IPS DF 19.7 (cell line): ENCODE results near the gene NRM.

Experiments
- DNase-seq: peaks from one replicate; pipeline ENCODE4 v3.0.0-alpha.2; 2013; ENCODE audit warnings: low read depth, low spot score

Gene NRM

GRCh38 chr6:30688569-30688968 is 2.2 kb downstream of the NRM start:
- DNase-seq, result no peak

- no peak for DNase-seq
Measured at GRCh38 chr6:30687659-30688431, 2.9 kb downstream of the NRM start.

DNA sequence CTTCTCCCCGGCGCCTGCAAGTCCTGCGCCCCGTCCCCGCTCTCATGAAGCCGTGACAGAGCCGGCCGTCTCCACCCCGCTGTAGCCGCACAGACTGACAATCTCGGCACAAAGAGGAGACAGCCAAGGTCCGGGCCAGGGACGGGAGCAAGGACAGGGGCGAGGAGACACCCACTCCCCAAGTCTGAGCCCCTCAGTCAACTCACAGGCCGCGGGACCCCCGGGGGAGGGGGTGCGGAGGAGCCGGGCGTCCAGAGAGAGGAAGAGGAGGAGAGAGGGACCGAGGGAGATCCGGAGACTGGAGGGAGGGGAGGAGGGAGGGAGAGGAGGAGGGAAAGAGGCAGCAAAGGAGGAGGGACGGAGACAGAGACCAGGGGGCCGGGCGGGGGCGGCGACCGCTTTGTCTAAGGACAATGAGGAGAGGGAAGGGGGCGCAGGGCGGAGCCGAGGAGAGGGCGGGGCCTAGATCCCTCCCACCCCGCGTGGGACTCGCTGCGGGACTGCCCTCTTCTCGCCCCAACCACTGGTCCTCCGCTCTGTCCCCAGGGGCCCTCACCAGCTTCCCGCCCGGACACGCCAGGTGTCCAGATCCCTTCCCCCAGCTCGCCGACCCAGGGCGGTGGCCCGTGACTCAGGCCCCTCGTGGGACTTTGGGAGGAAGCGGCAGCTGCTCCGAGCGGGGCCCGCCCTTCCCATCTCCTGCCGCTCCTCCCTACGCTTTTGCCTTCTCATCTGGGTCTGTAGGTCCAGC is 3.7 kb downstream of the NRM start:
- no peak for DNase-seq

GRCh38 chr6:30686009-30686907 is 4.5 kb downstream of the NRM start, which contains the start of gene PPP1R18:
PPP1R18 (minus strand) TSS chr6:30686645; CDS start chr6:30686018, 627 bp downstream.
- no peak for DNase-seq

GRCh38 chr6:30685157-30686008 is 5.4 kb downstream of the NRM start:
- DNase-seq, result no peak

GRCh38 chr6:30684386-30685156 is 6.2 kb downstream of the NRM start:
- DNase-seq, result no peak

GRCh38 chr6:30683980-30684338 is 6.8 kb downstream of the NRM start:
- no peak for DNase-seq

DNA sequence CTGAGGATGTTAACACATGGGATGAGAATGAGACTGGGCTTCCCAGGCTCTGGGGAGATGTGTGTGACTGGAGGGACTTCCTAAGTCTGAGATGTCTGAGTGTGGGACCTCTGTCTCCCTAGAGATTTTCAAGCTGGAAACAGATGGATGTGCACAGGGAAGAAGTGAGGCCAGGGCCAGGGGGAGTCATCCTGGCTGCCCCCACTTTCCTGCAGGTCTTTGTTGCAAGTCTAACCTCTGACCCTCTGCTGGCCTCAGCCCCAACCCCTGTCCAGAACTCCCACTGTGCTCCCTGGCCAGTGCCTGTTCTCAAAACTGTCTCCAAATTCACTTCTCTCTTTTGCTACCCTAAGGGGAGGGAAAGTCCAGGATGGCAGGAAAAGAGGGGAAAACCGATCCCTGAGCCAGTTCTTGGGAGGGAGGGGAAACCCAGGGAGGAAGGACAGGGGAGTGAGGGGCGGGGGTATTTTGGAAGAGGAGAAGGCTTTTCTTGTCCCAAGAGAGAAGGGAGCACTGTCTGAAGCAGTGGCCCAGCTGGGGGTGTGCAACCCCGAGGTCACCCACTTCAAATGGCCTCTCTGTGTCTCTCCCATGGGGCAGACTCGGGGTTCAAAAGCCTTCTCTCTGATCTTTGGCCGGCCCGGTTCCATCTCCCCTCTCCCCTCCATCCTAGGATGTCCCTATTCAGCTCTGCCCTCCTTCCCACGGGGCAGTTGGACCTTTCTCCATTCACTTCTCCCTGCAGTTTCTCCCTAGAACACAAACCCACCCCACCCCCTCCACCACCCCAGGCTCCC is 7.4 kb downstream of the NRM start:
- DNase-seq, result no peak

DNA sequence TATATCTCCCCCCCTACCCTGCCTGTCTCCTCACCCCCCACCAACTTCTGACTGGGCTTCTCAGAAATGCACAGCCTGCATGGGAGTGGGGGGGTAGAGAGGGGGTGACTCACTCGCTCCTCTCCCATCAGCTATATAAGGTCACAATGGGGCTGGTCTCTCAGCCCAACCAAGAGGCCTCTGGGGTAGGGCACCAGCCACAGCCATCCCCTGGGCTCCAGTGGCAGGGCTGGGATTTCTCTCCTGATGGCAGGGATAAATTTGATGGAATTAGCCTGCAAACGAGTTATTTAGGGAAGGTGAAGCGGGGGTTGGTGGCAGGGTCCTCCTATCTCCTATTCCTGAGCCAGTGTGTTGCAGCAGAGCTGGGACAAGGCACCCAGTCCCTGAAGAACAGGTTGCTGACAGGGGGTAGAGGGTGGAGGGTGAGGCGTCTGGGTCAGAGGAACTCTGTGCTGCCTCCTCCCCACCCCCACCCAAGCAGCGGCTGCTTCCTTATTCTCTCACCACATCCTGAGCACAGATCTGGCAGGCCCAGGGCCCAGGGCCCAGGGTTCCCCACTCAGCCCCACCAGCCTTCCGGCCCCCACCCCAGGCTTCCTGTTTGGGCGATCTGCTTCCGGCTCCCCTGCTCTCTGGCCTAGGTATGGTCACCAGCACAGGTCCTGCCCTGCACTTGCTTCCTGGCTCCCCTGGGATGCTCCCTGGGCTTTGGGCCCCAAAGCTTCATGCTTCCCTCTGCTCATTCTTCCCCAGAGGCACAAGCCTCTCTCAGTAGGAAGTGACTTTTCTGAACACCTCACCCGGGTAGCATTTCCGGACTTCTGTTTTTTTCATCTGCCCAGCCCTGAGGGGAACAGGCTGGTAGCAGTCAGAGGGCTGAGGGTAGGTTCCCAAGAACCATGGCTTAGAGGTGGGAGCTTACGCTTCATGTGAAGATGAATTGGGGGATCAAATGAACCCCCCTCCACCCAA is 8.4 kb downstream of the NRM start:
- no peak for DNase-seq

- DNase-seq, result no peak
Measured at GRCh38 chr6:30681766-30682142, 9.0 kb downstream of the NRM start.

DNA sequence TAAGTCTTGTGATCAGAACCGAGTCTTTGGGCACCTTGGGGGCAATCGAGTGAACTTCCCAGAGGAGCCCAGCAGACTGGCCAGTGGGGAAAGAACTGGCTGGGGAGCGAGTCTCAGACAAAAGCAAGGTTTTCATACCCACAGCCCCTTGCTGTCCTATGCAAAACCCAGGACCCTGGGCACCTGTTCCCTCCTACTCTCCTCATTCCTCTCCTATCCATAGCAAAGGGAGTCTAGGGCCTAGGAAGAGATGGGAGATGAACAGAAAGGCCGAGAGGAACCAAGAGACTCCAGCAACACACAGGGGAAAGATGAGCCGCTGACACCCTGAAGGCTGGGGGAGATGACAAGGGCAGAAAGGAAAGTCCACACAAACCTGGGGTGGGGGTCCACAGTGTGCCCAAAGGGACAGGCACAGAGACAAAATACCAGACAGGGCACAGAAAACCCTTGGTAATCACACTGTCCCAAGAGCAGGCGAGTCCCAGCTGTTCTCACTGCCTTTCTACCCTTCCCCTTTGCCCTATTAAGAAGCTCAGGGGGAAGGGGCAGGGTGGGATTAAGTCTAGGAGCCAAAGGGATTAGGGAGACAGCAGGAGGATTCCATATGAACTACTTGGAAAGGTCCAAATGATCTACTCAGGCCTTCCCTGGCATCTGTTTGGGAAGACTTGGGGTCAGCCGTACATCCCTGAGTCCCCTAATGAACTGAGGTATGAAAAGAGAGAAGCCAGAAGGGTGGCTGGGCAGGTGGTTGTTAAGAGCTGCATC is 10.8 kb downstream of the NRM start:
- DNase-seq, result no peak

GRCh38 chr6:30678964-30679726 is 11.6 kb downstream of the NRM start:
- DNase-seq, result no peak

- DNase-seq, result no peak
Measured at GRCh38 chr6:30676660-30677285, 14.0 kb downstream of the NRM start.

GRCh38 chr6:30672445-30673253 is 18.1 kb downstream of the NRM start, which contains the start of gene DHX16:
DHX16 (minus strand) TSS chr6:30673006; CDS start chr6:30672841, 165 bp downstream.
- peak; percentile 95 for DNase-seq

- DNase-seq, result no peak
Measured at GRCh38 chr6:30670760-30671527, 19.8 kb downstream of the NRM start.
